Mammary epithelial cell (primary cell): ENCODE data around the gene MRPL44.

ENCODE experiments used
- EZH2 ChIP-seq: IDR thresholded peaks from 2 replicates; pipeline ENCODE4 v1.6.1; 2012; ENCODE audit warnings: low read length, inconsistent platforms, borderline replicate concordance
- TF ChIP-seq, protein P1 (sequence below), 2 donors: IDR thresholded peaks in 1 of 2; conservative IDR thresholded peaks in 1 of 2; 2 replicates each; pipeline ENCODE4 v1.5.1; 2011 to 2012; ENCODE audit warnings: inconsistent platforms in 2 of 2, low read length in 2 of 2, mild to moderate bottlenecking in 2 of 2, control low read depth in 1 of 2, low read depth in 1 of 2; ENCODE audit not compliant: insufficient read depth in 1 of 2; ENCODE audit errors: extremely low read depth in 1 of 2

DNA sequence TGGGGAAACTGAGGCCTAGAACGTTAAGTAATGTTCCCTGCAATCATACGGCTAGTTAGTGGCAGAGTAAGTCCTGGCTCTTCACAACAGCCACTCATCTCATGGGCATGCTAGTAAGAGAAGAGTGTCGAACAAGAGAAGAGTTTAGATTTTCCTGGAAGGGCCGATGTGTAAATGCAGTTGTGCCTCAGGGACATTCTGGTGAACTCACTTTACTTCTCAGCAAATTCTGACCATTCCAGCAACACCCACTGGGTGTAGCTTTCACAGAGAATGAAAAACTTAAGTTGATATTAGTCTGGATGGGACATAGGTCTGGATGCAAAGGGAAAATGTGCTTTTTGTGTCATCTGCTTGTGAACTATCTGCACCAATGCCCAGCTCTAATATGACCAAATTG, 23.5 kb downstream of the MRPL44 start:
- TF ChIP-seq EZH2, result no peak
- TF ChIP-seq, protein P1, sequence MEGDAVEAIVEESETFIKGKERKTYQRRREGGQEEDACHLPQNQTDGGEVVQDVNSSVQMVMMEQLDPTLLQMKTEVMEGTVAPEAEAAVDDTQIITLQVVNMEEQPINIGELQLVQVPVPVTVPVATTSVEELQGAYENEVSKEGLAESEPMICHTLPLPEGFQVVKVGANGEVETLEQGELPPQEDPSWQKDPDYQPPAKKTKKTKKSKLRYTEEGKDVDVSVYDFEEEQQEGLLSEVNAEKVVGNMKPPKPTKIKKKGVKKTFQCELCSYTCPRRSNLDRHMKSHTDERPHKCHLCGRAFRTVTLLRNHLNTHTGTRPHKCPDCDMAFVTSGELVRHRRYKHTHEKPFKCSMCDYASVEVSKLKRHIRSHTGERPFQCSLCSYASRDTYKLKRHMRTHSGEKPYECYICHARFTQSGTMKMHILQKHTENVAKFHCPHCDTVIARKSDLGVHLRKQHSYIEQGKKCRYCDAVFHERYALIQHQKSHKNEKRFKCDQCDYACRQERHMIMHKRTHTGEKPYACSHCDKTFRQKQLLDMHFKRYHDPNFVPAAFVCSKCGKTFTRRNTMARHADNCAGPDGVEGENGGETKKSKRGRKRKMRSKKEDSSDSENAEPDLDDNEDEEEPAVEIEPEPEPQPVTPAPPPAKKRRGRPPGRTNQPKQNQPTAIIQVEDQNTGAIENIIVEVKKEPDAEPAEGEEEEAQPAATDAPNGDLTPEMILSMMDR (conservative IDR thresholded peaks at IDR 0.05 in 1 of 2, IDR thresholded peaks at IDR 0.05 in 1 of 2; ENCODE audit: extremely low read depth in 1 of 2, insufficient read depth in 1 of 2, low read depth in 1 of 2, low read length in 2 of 2), result no peak
